Left renal cortex interstitium (tissue), 4 donors: ENCODE results near the gene CYP3A5. TPM values are rescaled to one million over a fixed set of nuclear protein-coding genes. Genes with fewer than 3 reads are reported as not detected.
"Not testable (repeated sequence)": the region's sequence is repeated elsewhere in the genome, so short reads cannot be mapped to it uniquely, and the experiment has no call there.

Experiments used
- DNase-seq, 4 donors: peaks; one replicate each; pipeline ENCODE4 v3.0.0-alpha.2; 2013; ENCODE audit warnings: low read depth in 4 of 4, low spot score in 2 of 4, missing footprints in 1 of 4
- polyA plus RNA-seq, 4 donors: library from polyadenylated mRNA; unstranded; fragments of 120-200 nt; gene quantifications; one replicate each; pipeline ENCODE4 v1.2.1, GENCODE V29; 2013; ENCODE audit not compliant: insufficient read length in 4 of 4

CYP3A5 gene
- polyA plus RNA-seq, 4 donors: 1.5 to 2.8 (median 1.8) TPM

- DNase-seq: not testable (repeated sequence)
These were observed 6.2 kb upstream of the CYP3A5 start for GRCh38 chr7:99685871-99686608.

- no peak for DNase-seq
These were observed 5.4 kb upstream of the CYP3A5 start for GRCh38 chr7:99685129-99685758.

GRCh38 chr7:99679032-99679399 lies 780 bp downstream of the CYP3A5 start:
- peak in 1 of 4 donors; percentile 10 for DNase-seq

- DNase-seq: no peak
These were observed 2.1 kb downstream of the CYP3A5 start for GRCh38 chr7:99677648-99678045.

GRCh38 chr7:99677013-99677647 lies 2.7 kb downstream of the CYP3A5 start:
- DNase-seq: no peak

- DNase-seq: no peak
These were observed 4.6 kb downstream of the CYP3A5 start for GRCh38 chr7:99674995-99675742.

GRCh38 chr7:99672573-99672972 lies 7.2 kb downstream of the CYP3A5 start:
- DNase-seq: no peak

- no peak for DNase-seq
These were observed 10.0 kb downstream of the CYP3A5 start for GRCh38 chr7:99669782-99670181.

GRCh38 chr7:99668541-99668940 lies 11.3 kb downstream of the CYP3A5 start:
- no peak for DNase-seq

- DNase-seq: no peak
These were observed 12.6 kb downstream of the CYP3A5 start for GRCh38 chr7:99667179-99667578.

- no peak for DNase-seq
These were observed 13.8 kb downstream of the CYP3A5 start for GRCh38 chr7:99666013-99666395.

GRCh38 chr7:99665312-99666012 lies 14.3 kb downstream of the CYP3A5 start:
- no peak for DNase-seq

- not testable (repeated sequence) for DNase-seq
These were observed 21.9 kb downstream of the CYP3A5 start for GRCh38 chr7:99657879-99658278.

- DNase-seq: not testable (repeated sequence)
These were observed 25.2 kb downstream of the CYP3A5 start for GRCh38 chr7:99654626-99655025.

- no peak for DNase-seq
These were observed 26.0 kb downstream of the CYP3A5 start for GRCh38 chr7:99653754-99654153.

GRCh38 chr7:99653269-99653668 lies 26.5 kb downstream of the CYP3A5 start:
- not testable (repeated sequence) for DNase-seq

- no peak for DNase-seq
These were observed 27.1 kb downstream of the CYP3A5 start for GRCh38 chr7:99652671-99653070.

- no peak for DNase-seq
These were observed 28.5 kb downstream of the CYP3A5 start for GRCh38 chr7:99651290-99651689.

- no peak for DNase-seq
These were observed 31.0 kb downstream of the CYP3A5 start for GRCh38 chr7:99648843-99649242.

GRCh38 chr7:99645590-99645989 lies 34.2 kb downstream of the CYP3A5 start:
- no peak for DNase-seq

- DNase-seq: no peak
These were observed 35.4 kb downstream of the CYP3A5 start for GRCh38 chr7:99644431-99644830.
